HepG2 (cell line): ENCODE data around the gene SLC25A45. TPM values are rescaled to one million over a fixed set of nuclear protein-coding genes. Genes with fewer than 3 reads are reported as not detected.

Experiments
- ARNT2 ChIP-seq: sonication (generic); formaldehyde crosslinking; IDR thresholded peaks from 2 replicates; pipeline ENCODE4 v1.8.0; 2022; ENCODE audit warnings: mild to moderate bottlenecking, low read depth, missing genetic modification reagents, moderate library complexity
- BRCA1 ChIP-seq: sonication (generic); formaldehyde crosslinking; IDR thresholded peaks from 2 replicates; pipeline ENCODE4 v1.4.0; 2020; ENCODE audit warnings: missing genetic modification reagents
- ELF3 ChIP-seq: IDR thresholded peaks from 2 replicates; pipeline ENCODE4 v1.6.1; 2016; ENCODE audit warnings: missing genetic modification reagents, missing compliant biosample characterization
- FOXP4 ChIP-seq: sonication (generic); formaldehyde crosslinking; IDR thresholded peaks from 2 replicates; pipeline ENCODE4 v1.4.0; 2020; ENCODE audit warnings: missing genetic modification reagents
- GATAD1 ChIP-seq: IDR thresholded peaks from 2 replicates; pipeline ENCODE4 v1.6.1; 2016; ENCODE audit warnings: missing genetic modification reagents, missing compliant biosample characterization
- HDAC2 ChIP-seq: sonication (generic); formaldehyde crosslinking; IDR thresholded peaks from 2 replicates; pipeline ENCODE4 v1.4.0; 2020; ENCODE audit warnings: missing genetic modification reagents
- HNF4A ChIP-seq: sonication (generic); formaldehyde crosslinking; IDR thresholded peaks from 2 replicates; pipeline ENCODE4 v1.4.0; 2020; ENCODE audit warnings: missing genetic modification reagents
- HOXA5 ChIP-seq: sonication (generic); formaldehyde crosslinking; IDR thresholded peaks from 2 replicates; pipeline ENCODE4 v1.4.0; 2020; ENCODE audit warnings: missing genetic modification reagents
- KAT2B ChIP-seq: fragments of 150-350 bp; IDR thresholded peaks from 2 replicates; pipeline ENCODE4 v1.6.1; 2014; ENCODE audit warnings: low read depth, low read length, borderline replicate concordance
- NAIF1 ChIP-seq: sonication (generic); formaldehyde crosslinking; IDR thresholded peaks from 2 replicates; pipeline ENCODE4 v1.5.0; 2020; ENCODE audit warnings: mild to moderate bottlenecking, missing genetic modification reagents, borderline replicate concordance
- NFYB ChIP-seq: sonication (generic); formaldehyde crosslinking; IDR thresholded peaks from 2 replicates; pipeline ENCODE4 v1.4.0; 2020; ENCODE audit warnings: missing genetic modification reagents
- RBAK ChIP-seq: sonication (generic); formaldehyde crosslinking; IDR thresholded peaks from 2 replicates; pipeline ENCODE4 v1.5.1; 2020; ENCODE audit warnings: mild to moderate bottlenecking, missing genetic modification reagents
- SAP130 ChIP-seq: IDR thresholded peaks from 2 replicates; pipeline ENCODE4 v1.6.1; 2016; ENCODE audit warnings: low read depth
- SOX5 ChIP-seq: IDR thresholded peaks from 2 replicates; pipeline ENCODE4 v1.6.1; 2016; ENCODE audit warnings: borderline replicate concordance
- TP53 ChIP-seq: sonication (generic); formaldehyde crosslinking; conservative IDR thresholded peaks from 2 replicates; pipeline ENCODE4 v1.4.0; 2020; ENCODE audit warnings: missing genetic modification reagents
- WIZ ChIP-seq: sonication (generic); formaldehyde crosslinking; IDR thresholded peaks from 2 replicates; pipeline ENCODE4 v1.5.1; 2020; ENCODE audit warnings: mild to moderate bottlenecking, missing genetic modification reagents
- ZBTB1 ChIP-seq: sonication (generic); formaldehyde crosslinking; IDR thresholded peaks from 2 replicates; pipeline ENCODE4 v1.4.0; 2020; ENCODE audit warnings: missing genetic modification reagents, borderline replicate concordance
- ZNF234 ChIP-seq: sonication (generic); formaldehyde crosslinking; conservative IDR thresholded peaks from 2 replicates; pipeline ENCODE4 v1.5.1; 2020; ENCODE audit warnings: mild to moderate bottlenecking, missing genetic modification reagents
- ZNF431 ChIP-seq: sonication (generic); formaldehyde crosslinking; IDR thresholded peaks from 2 replicates; pipeline ENCODE4 v1.9.0; 2022; ENCODE audit warnings: missing genetic modification reagents, low read depth, mild to moderate bottlenecking, borderline replicate concordance
- ZSCAN30 ChIP-seq: sonication (generic); formaldehyde crosslinking; IDR thresholded peaks from 2 replicates; pipeline ENCODE4 v1.5.0; 2020; ENCODE audit warnings: mild to moderate bottlenecking, missing genetic modification reagents
- polyA plus RNA-seq, 8 experiments: library from polyadenylated mRNA; depleted of rRNA in 3 of 8; stranded (reverse) in 7 of 8; unstranded in 1 of 8; fragments of >200 nt; fragmentation: Illumina TruSeq in 4 of 8; extraction: Trizol in 4 of 8; gene quantifications; 2 replicates each; pipeline versions ENCODE4 v1.2.1 to v1.2.3, GENCODE V29; 2011 to 2016; ENCODE audit warnings: low read depth in 4 of 8, missing spikeins in 1 of 8, mixed read lengths in 1 of 8; ENCODE audit not compliant: insufficient read depth in 1 of 8
- total RNA-seq, 5 experiments: library from RNA; depleted of rRNA; stranded (reverse); fragments of >200 nt; fragmentation: Illumina TruSeq; extraction: Trizol; gene quantifications; 2 replicates each; pipeline ENCODE4 v1.2.3, GENCODE V29; 2016; ENCODE audit warnings: low read depth in 1 of 5
- TF ChIP-seq, protein P1 (sequence below): sonication (generic); formaldehyde crosslinking; IDR thresholded peaks from 2 replicates; pipeline ENCODE4 v1.4.0; 2020; ENCODE audit warnings: mild to moderate bottlenecking, missing genetic modification reagents, borderline replicate concordance
- TF ChIP-seq, protein P2 (sequence below): IDR thresholded peaks from 2 replicates; pipeline ENCODE4 v1.6.1; 2016; ENCODE audit warnings: missing biosample characterization, missing genetic modification reagents, low read depth

The SLC25A45 gene
- total and polyA plus RNA-seq, 2 of the 13 experiments (the other 11 are each of a cell fraction or from before 2014, with no cell fraction given), result 1.2 to 3.4 TPM

DNA sequence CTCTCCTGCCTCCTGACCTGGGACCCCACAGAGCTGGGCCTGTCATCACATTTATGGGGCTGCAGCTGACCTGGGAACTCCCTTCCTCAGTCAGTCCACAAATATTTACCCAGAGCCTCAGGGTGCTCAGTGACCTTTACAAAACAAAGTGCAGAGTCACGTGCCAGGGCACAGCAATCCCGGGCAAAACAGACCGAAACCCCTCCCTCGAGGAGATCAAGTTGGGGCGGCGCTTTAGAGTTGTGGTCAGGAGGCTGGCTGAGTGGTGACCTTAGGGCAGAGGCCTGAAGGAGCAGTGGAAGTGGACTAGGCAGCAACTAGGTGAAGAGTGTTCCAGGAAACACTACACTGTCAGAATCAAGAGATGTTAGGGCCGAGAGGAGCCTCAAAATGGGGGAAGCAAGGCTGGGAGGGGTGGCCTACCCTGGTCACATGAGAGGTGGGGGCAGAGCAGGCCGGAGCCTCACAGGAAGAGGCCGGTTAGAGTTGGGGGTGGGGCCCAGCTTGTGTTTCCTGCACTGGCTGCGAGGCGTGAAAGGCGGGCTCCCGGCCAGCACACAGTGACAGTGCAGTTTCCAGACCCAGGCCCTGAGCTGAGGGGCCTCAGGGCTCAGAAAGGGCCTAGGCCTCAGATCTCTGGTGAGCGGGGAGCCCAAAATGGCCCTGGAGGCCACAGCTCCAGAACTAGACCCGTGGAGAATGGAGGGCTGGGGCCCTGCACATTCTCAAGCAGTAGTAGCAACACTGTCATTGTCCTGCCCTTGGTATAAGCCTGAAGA is 36.4 kb upstream of the SLC25A45 start (continued):
- TF ChIP-seq SOX5 (CRISPR knock-in tag) (peak; percentile 94), FOXP4 (CRISPR knock-in tag) (peak; percentile 93), NAIF1 (CRISPR knock-in tag) (peak; percentile 63; the same call in 1 of the 2 replicates), ELF3 (peak; percentile 30), HNF4A (CRISPR knock-in tag) (peak; percentile 86), SAP130 (CRISPR knock-in tag) (peak; percentile 97), ZNF431 (CRISPR knock-in tag) (no peak), HOXA5 (peak; percentile 87), NFYB (CRISPR knock-in tag) (peak; percentile 8; the same call in 1 of the 2 replicates), BRCA1 (CRISPR knock-in tag) (no peak), ZNF234 (CRISPR knock-in tag) (no peak), ZBTB1 (CRISPR knock-in tag) (no peak), GATAD1 (peak; percentile 59; the same call in 1 of the 2 replicates), KAT2B (no peak), ZSCAN30 (CRISPR knock-in tag) (no peak), HDAC2 (peak; percentile 48), TP53 (CRISPR knock-in tag) (no peak; the same call in none of the 2 replicates), ARNT2 (CRISPR knock-in tag) (peak; percentile 78; the same call in 1 of the 2 replicates), WIZ (CRISPR knock-in tag) (no peak), RBAK (CRISPR knock-in tag) (0 out of 2 replicates have a peak, but pooled peaks have one; percentile 55)
- TF ChIP-seq, protein P1, sequence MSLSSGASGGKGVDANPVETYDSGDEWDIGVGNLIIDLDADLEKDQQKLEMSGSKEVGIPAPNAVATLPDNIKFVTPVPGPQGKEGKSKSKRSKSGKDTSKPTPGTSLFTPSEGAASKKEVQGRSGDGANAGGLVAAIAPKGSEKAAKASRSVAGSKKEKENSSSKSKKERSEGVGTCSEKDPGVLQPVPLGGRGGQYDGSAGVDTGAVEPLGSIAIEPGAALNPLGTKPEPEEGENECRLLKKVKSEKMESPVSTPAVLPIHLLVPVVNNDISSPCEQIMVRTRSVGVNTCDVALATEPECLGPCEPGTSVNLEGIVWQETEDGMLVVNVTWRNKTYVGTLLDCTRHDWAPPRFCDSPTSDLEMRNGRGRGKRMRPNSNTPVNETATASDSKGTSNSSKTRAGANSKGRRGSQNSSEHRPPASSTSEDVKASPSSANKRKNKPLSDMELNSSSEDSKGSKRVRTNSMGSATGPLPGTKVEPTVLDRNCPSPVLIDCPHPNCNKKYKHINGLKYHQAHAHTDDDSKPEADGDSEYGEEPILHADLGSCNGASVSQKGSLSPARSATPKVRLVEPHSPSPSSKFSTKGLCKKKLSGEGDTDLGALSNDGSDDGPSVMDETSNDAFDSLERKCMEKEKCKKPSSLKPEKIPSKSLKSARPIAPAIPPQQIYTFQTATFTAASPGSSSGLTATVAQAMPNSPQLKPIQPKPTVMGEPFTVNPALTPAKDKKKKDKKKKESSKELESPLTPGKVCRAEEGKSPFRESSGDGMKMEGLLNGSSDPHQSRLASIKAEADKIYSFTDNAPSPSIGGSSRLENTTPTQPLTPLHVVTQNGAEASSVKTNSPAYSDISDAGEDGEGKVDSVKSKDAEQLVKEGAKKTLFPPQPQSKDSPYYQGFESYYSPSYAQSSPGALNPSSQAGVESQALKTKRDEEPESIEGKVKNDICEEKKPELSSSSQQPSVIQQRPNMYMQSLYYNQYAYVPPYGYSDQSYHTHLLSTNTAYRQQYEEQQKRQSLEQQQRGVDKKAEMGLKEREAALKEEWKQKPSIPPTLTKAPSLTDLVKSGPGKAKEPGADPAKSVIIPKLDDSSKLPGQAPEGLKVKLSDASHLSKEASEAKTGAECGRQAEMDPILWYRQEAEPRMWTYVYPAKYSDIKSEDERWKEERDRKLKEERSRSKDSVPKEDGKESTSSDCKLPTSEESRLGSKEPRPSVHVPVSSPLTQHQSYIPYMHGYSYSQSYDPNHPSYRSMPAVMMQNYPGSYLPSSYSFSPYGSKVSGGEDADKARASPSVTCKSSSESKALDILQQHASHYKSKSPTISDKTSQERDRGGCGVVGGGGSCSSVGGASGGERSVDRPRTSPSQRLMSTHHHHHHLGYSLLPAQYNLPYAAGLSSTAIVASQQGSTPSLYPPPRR (CRISPR knock-in tag), result peak; percentile 97
- TF ChIP-seq, protein P2, sequence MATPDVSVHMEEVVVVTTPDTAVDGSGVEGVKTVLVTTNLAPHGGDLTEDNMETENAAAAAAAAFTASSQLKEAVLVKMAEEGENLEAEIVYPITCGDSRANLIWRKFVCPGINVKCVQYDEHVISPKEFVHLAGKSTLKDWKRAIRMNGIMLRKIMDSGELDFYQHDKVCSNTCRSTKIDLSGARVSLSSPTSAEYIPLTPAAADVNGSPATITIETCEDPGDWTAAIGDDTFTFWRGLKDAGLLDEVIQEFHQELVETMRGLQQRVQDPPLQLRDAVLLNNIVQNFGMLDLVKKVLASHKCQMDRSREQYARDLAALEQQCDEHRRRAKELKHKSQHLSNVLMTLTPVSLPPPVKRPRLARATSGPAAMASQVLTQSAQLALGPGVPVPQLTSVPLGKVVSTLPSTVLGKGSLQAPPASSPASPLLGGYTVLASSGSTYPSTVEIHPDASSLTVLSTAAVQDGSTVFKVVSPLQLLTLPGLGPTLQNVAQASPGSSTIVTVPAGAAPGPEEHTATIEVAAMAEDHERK, result 0 out of 2 replicates have a peak, but pooled peaks have one; percentile 18
